GM18951 (cell line): ENCODE results near the gene ALOXE3.

Source experiments
- POLR2A ChIP-seq: IDR thresholded peaks from 4 replicates; pipeline ENCODE4 v1.6.1; 2011; ENCODE audit warnings: mild to moderate bottlenecking; ENCODE audit not compliant: insufficient read length, insufficient read depth; ENCODE audit errors: extremely low read depth
- in situ Hi-C: fragments of 300-500 bp; cut with MboI; formaldehyde crosslinking; loops from one replicate; pipeline ENCODE4 v1.12.0; 2022; ENCODE audit warnings: low sequenced_read_pairs, mixed read lengths, inconsistent platforms; ENCODE audit not compliant: unreplicated experiment

ALOXE3 gene

GRCh38 chr17:8076502-8077266 lies 41.6 kb downstream of the ALOXE3 start:
- in situ Hi-C loops, result no loop called here
- TF ChIP-seq POLR2A, result no peak

DNA sequence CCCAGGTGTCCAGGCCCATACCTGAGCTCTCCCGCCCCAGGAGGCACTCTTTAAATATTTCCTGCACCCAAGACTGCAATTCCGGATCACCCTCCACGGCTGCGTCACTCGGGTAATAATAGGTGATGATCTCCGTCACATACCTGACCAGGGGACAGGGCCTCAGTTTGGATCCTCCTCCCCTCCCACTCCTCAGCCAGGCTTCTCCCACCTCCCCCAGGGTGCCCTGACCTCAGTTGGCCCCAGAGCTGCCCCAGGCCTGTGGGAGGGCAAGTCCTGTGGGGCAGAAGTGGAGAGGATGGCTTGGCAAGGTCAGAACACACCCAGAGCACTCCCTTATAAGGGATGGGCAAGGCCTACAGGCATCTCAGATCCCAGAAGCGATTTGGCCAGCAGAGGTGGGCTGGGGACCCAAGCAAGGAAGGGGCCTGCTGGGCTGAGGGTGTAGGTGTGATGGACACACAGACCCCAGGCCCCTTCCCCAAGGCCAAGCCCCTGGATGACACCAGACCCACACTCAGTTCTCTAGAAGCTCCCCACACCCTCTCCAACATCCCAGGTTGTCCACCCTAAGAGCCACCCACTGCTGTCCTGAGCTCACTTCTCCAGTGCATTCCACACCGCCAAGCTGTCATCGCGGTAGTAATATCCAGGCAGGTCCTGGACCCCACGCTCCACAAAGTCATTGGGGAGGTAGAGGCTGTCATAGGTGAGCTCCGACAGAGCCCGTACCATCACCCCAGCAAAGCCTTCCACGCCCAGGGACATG lies 42.6 kb downstream of the ALOXE3 start:
- TF ChIP-seq POLR2A, result no peak
- in situ Hi-C loops, result no loop called here

- in situ Hi-C loops, result no loop called here
- no peak for TF ChIP-seq POLR2A
Measured at GRCh38 chr17:8075081-8075480, 43.2 kb downstream of the ALOXE3 start.

- no peak for TF ChIP-seq POLR2A
Measured at GRCh38 chr17:8074554-8074953, 43.8 kb downstream of the ALOXE3 start.

GRCh38 chr17:8073627-8074484 lies 44.5 kb downstream of the ALOXE3 start:
- in situ Hi-C loops, result no loop called here
- TF ChIP-seq POLR2A, result no peak

More at GRCh38 chr17:8074554-8074953, 43.8 kb downstream of the ALOXE3 start:
- in situ Hi-C loops, result no loop called here

DNA sequence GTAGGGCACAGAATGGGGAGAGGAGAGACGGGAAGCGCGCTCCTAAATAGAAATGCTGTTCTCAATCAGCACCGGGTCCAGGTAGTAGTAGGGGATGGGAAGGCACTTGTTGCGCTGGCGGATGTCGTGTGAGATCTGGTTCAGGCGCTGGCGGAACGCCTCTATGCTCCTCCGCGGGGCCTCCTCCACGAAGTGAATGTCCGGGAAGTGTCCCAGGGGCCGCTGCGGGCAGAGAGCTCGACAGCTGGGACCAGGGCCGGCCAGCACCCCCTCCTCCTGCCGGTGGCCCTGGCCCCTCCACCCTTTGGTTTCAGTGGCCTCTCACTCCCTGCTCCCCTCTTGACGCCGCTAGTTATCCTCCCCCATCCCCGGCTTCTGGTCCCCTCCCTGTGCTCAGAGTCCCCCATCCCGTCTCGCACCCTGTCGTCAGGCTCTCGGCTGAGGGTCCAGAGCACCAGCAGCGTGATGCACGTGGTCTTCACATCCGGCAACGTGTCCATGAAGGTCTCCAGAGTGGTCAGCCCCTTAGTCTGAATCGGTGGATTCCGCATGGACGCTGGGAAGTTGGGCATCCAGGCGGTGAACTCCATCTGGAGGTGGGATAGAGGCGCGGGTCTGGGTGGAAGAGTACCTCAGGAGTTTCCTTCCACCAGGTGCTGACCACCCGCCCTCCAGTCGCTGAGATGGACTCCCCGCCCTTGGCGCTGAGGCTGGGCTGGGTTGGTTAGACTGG lies 45.4 kb downstream of the ALOXE3 start:
- in situ Hi-C loops, result no loop called here
- TF ChIP-seq POLR2A, result no peak

DNA sequence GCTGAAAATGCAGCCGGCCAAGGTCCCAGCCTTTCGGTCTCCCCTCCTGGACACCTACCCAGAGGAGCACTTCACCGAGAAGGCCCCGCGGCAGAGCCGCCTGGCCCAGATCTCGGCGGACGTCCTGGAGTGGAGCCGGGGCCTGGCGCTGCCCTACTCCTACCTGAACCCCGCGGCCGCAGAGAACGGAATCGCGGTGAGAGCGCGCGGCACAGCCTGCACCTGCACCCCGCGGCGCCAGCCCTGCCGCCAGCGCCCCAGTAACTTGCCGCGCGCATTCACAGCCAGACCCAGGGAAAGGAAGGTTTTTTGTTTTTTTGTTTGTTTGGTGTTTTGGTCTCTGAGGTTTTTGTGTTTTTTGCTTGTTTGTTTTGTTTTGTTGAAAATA lies 46.0 kb downstream of the ALOXE3 start:
- in situ Hi-C loops, result no loop called here
- TF ChIP-seq POLR2A, result no peak

DNA sequence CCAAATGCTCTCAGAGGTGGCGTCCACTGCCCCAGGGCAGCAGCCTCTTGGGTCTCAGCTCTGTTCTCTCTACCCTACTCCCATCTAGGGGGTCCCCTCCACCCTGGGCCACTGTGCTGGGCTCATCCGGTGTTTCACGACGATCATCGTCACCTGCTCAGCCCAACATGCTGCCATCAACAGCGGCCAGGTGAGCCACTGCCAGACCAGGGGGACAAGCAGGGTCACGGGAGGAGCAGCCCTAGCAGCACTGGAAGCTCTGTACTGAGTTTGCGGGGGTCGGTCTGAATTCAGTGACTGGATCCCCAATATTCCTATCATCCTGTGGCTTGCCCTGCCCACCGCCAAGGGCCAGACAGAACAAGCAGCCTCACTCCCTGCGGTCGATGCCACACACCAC lies 46.8 kb downstream of the ALOXE3 start:
- TF ChIP-seq POLR2A, result no peak
- in situ Hi-C loops, result no loop called here

DNA sequence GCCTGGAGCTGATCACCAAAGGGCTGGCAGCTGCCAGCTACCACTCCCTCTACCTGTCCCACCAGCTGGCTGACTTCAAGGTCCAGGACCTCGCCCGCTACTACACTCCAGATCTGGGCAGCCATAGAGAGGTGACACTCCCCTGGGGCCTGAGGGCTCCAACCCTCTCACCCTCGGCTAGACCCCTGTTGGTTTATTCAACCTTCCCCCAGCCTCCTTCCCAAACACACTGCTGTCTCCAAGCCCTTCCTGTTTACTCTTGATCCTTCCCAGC lies 48.8 kb downstream of the ALOXE3 start:
- TF ChIP-seq POLR2A, result no peak
- in situ Hi-C loops, result loop anchor here (10.0 kb wide), 1 partner anchor 45 kb away; the partner anchor contains the start of gene ALOXE3

DNA sequence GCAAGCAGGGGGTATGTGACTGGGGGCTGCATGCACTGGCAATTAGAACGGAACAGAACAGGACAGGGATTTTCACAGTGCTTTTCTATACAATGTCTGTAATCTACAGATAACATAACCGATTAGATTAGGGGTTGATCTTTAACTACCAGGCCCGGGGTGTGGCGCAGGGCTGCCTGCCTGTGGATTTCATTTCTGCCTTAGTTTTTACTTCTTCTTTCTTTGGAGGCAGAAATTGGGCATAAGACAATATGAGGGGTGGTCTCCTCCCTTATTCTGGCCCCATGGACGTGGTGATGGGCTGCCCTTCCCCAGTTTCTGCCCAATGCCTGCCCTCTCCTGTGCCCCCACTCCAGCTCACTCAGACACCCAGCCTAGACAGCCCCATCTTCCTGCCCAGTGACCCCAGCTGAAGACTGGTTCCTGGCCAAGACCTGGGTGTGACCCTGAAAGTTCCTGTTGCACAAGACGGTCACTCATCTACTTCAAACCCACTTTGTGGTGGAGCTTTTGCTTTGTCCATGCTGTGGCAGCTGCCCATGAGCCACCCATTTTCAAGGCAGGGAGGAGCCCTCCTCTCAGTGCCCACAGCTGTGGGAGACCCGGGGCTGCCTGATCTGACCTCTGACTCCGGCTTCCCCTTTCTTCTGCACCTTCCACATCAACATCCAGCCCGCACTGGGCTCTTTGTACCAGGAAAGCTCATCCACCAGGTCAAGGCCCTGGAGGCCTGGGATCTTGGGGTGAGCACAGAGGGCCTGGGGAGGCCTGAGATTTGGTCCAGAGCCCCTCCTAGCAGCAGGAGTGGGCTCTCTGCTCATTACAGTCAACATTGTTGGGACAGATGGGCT lies 49.4 kb downstream of the ALOXE3 start:
- in situ Hi-C loops, result loop anchor here (10.0 kb wide), 1 partner anchor 46 kb away; the partner anchor contains the start of gene ALOXE3
- no peak for TF ChIP-seq POLR2A

- in situ Hi-C loops, result loop anchor here (10.0 kb wide), 1 partner anchor 47 kb away; the partner anchor contains the start of gene ALOXE3
- no peak for TF ChIP-seq POLR2A
Measured at GRCh38 chr17:8067806-8068205, 50.5 kb downstream of the ALOXE3 start.
